GM21367 (cell line): Measurements from ENCODE around the gene HMX3.
A peak's percentile ranks its signal among the peaks of the same experiment; 100 is the strongest.

Experiments
- ATAC-seq: cut with Tn5 transposase; IDR thresholded peaks from one replicate; pipeline ENCODE4 v1.9.1; 2021; ENCODE audit not compliant: unreplicated experiment

The HMX3 gene

GRCh38 chr10:123135415-123136141, at the start of gene HMX3:
TSS of gene HMX3 (plus strand) at chr10:123135970. CDS start at chr10:123136051, 81 bp downstream.
- no peak for ATAC-seq

- ATAC-seq: no peak
These were observed 49.5 kb upstream of the HMX3 start for GRCh38 chr10:123086281-123086680.

GRCh38 chr10:123087348-123087747, 48.4 kb upstream of the HMX3 start:
- ATAC-seq: no peak

GRCh38 chr10:123087786-123088185, 48.0 kb upstream of the HMX3 start:
- no peak for ATAC-seq

GRCh38 chr10:123092635-123093414, 42.9 kb upstream of the HMX3 start:
- no peak for ATAC-seq

GRCh38 chr10:123093489-123093888, 42.3 kb upstream of the HMX3 start:
- ATAC-seq: no peak

GRCh38 chr10:123096452-123096851, 39.3 kb upstream of the HMX3 start:
- ATAC-seq: no peak

GRCh38 chr10:123097039-123097438, 38.7 kb upstream of the HMX3 start:
- no peak for ATAC-seq

GRCh38 chr10:123100030-123100762, 35.6 kb upstream of the HMX3 start:
- no peak for ATAC-seq

- ATAC-seq: no peak
These were observed 33.9 kb upstream of the HMX3 start for GRCh38 chr10:123101872-123102271.

- no peak for ATAC-seq
These were observed 33.1 kb upstream of the HMX3 start for GRCh38 chr10:123102673-123103072.

- ATAC-seq: no peak
These were observed 31.8 kb upstream of the HMX3 start for GRCh38 chr10:123103944-123104343.

GRCh38 chr10:123109466-123109865, 26.3 kb upstream of the HMX3 start:
- no peak for ATAC-seq

- no peak for ATAC-seq
These were observed 17.9 kb upstream of the HMX3 start for GRCh38 chr10:123117644-123118417.

GRCh38 chr10:123119081-123119480, 16.7 kb upstream of the HMX3 start:
- no peak for ATAC-seq

- ATAC-seq: no peak
These were observed 9.5 kb upstream of the HMX3 start for GRCh38 chr10:123126246-123126645.

- ATAC-seq: no peak
These were observed 6.0 kb upstream of the HMX3 start for GRCh38 chr10:123129618-123130271.

- ATAC-seq: peak; percentile 58
These were observed 2.9 kb upstream of the HMX3 start for GRCh38 chr10:123132576-123133477.
